GM19025 (cell line): Measurements from ENCODE around the gene PRSS38.

ENCODE experiments used
- ATAC-seq: cut with Tn5 transposase; IDR thresholded peaks from one replicate; pipeline ENCODE4 v1.9.1; 2021; ENCODE audit warnings: mild to moderate bottlenecking, low read depth, moderate library complexity; ENCODE audit not compliant: unreplicated experiment

PRSS38 gene

DNA sequence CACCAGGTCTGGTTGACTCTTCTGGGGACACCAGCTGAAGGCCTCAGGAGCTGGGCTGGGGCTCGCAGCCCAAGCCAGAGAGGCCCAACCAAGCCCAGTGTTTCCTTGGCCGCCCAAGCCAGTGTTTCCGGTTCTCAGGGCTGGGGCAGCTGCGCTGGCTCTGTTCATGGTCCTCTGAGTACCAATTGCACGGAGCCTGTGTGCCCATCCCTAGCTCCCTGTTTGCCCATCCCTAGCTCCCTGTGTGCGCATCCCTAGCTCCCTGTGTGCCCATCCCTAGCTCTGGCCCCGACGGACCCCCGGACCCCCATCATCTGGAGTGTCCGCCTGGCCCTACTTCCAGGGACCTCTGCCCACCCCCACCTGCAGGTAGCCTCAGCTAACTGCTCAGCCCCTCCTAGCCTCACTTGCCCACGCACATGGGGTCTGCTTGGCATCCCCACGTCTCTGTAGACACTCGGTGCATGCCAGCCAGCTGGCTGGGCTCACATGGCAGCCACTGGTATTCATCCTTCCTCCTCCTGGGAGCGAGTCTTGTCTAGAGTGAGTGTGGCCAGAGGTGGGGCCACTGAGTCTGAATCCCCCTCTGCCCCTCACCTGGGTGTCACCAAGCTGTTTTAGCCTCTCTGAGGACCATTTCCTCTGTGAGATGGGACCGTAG is 68.3 kb downstream of the PRSS38 start:
- ATAC-seq, result no peak

GRCh38 chr1:227884370-227885134 is 69.1 kb downstream of the PRSS38 start:
- ATAC-seq, result no peak

DNA sequence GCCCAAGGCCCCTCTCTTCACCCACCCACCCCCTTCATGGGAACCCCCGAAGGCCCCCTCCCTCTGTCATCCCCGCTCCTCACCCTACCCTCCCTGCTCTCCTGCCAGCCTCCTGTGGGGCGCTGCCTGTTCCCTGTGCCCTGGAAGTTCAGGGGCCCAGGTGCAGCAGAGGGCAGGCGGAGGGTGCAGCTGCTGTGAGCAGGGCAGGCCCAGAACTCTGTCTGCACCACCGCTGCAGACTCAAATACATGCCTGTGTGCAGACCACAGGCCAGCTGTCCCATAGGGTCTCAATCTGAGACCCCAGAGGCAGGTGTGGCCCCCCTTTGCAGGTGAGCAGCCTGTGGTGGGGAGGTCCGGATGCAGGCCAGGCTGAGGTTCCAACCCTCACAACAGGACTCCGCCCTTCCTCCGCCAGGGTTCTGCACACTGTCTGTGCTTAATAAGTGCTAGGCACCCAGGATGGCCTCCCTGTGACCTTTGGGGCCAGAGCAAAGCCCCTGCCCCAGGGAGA is 69.7 kb downstream of the PRSS38 start:
- ATAC-seq, result no peak

- ATAC-seq, result no peak
These were observed 70.4 kb downstream of the PRSS38 start for GRCh38 chr1:227885648-227886502.

GRCh38 chr1:227886503-227886961 is 71.1 kb downstream of the PRSS38 start:
- ATAC-seq, result no peak

- no peak for ATAC-seq
These were observed 71.7 kb downstream of the PRSS38 start for GRCh38 chr1:227886993-227887696.

DNA sequence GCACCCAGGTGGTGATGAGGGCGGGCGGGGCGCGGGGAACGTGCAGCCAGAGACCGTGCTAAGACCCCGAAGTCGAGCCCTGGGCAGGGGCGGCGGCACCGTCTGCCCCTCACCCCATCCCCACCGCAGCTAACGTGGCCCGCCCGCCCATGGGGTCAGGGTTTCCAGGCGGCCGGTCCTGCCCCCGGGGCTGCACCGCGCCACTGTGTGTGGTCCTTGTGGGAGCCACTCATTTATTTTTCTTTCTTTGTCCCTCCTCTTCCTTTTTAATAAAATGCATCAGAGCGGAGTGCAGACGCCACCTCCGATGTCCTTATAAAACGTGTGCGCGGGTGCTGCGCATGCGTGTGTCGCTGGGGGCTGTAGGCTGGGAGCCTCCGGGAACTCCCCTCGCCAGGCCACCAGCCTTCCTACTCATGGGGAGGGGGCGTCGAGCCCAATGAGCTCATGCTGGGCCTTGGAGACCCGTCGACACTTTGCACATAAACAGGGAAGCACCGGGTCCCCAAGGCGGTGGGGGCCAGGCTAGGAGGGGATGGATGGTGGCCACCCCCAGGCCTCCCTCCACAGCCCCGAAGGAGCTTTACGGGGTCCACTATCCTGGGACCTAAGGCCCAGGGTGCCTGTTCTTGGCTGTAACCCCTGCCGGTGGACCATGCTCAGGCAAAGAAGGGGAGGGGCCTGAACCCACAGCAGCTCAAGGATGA is 72.4 kb downstream of the PRSS38 start:
- no peak for ATAC-seq

DNA sequence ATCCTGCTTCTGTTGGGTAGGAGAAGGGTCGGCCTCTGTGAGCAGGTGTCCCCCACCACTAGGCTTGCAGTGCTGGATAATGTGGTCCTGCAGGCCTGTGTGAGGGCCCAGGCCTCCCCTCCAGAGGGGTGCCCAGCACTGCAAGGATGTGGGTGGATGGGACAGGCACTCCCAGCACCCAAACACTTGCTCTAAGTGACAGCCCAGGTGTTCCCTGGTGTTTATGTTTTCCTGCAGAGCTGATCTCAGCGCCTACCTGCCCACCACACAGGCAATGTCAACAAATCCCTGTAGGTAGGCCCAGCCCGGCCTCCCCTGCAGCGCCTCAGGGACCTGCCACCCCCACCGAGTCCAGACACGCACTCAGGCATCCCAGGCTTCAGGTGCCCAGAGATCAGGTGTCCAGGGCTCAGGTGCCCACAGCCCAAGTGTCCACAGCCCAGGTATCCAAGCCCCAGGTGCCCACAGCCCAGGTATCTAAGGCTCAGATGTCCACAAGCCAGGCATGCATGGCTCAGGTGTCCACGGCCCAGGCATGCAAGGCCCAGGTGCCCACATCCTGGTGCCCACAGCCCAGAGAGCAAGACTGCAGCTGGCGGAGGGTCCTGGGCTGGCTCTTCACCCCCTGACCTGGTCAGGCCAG is 73.0 kb downstream of the PRSS38 start:
- no peak for ATAC-seq

DNA sequence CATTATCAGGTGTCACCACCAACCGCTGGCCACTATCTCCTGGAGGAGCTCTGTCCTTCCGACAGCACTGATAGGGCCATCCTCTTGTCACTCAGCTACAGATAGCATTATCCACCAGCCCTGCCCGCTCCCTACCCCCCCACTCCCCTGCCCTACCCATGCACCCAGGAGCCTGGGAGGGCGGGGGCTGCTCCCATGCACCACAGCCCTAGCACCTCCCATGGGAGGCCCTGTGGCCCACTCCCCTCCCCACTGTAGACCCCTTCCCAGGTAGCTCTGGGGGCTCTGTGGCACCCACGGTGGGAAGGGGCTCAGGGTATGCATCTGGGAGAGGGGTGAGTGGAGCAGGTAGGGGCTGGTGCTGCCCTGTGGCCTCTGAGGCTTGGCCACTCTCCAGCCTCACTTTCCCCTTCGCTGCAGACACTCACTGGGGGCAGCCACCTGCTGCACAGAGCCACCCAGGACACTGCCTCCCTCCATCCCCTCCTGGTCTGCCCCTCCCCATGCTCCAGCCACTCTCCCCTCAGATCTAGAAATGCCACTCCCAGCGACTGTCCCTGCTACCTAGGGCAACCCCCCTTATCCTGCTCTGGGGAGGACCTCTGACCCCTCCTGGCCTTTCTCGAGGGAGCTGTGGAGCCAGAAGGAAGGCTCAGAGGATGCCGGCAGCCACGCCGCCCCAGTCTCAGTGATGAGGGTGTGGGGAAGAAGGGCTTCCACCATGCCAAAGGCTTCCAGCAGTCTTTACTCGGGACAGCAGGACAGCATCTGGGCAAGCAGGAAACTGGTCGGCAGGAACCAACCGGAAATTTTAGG is 73.8 kb downstream of the PRSS38 start:
- ATAC-seq, result no peak

DNA sequence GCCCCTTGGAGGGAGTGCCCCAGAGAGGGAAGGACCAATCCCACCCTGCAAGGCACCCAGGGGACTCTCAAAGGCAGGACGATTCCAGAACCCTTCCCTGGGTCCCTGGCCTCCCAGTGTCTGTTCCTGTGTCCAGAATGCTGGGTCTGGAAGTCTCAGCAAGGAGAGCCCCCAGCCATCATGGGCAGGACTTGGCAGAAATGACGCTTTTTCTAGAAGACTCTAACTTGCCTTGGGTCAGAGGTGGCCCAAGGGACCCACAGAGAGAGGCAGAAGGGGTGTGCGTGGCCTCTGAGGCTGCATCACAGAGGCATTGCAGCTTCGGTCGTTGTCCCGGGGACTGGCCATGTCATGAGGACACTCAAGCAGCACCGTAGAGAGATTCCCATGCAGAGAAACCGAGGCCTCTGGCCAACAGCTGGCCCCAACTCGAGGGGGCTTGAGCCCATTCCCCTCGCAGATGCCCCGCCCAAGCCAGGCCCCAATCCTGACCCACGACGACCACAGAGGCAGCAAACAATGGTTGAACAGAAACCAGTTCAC is 74.5 kb downstream of the PRSS38 start:
- ATAC-seq, result no peak

DNA sequence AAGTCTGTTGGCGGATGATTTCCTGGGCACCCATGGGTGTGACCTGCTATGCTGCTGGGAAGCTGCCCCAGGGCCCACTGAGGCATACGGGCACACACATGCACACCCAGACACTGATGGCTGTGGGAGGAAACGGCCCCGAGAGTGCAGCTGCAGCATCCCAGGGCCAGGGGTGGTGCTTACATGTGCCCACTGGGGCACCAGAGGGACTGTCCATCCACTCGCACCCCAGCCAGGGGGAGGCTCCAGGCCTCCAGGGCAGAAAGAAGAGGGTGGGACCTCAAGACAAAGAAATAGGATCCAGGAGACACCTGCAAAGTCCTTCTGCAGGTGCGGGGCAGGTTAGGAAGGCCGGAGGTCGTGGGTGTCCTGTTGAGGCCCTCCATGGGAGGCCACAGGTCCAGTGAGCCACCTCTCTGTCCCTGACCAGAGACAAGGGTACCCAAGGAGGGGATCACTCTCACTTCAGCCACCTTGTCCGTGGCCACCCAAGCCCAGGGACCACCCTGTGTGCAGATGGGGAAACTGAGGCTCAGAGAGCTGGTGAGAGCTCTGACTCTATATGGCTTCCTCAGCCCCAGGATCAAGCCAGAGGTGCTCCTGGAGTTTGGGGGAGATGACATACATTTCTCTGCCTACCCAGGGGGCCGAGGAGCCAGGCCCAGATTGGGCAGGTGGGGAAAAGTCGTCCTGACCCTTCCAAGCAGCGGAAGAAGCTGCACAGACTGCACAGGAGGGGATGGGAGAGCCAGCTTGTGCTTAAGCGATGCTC is 75.2 kb downstream of the PRSS38 start:
- ATAC-seq, result no peak

DNA sequence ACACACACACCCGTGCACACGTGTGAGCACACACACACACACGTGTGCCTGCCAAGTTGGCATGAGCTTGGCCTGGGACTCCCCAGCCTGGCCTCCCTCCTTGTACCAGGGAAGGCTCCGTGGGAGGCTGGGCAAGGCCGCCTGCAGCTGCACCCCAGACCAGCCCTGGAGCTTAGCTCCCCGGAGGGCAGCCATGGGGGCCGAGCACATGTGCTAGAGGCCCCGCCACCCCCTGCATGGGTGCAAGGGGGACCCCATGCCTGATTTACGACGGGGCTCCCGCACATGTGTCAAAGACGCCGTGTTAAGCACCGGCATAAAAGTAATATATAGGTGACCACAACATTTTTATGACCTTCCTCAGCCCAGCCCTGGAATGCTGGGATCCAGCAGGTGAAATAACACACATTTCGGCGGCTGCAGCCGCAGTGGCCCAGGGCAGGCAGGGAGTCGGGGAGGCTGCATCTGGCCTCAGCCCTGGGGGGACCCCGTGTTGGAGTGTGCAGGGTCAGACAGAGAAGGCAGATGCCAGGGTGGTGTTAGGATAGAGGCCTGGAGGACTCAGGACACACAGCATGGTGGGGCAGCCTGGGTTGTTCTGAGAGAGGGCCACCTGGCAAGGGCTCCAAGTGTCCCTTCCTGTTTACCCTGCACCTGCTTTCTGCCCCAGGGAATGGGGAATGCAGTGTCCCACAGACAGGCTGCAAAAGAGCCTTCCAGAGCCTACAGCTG is 75.9 kb downstream of the PRSS38 start:
- no peak for ATAC-seq

DNA sequence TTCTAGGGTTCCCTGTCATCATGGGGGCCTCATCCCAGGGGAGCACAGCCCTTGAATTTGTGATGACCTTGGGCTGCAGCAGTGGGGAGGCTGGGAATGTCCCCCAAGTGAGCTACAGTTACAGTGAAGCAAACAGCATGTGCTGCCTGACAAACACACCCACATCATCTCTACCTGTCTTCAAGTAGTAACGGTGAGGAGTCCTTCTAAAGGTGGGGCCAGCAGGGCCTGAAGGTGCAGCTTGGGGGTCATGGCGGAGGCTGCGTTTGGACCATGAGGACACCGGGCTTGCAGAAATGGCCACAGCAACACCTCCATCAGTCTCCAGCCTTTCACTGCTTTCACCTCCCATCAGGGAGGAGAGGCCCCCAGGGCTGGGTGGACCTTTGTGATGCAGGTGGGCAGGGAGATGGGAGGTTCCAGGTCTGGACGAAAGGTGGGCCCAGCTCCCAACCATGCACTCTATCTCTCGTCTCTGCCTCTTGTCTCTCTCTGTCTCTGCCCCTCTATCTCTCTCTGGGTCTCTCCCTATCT is 76.5 kb downstream of the PRSS38 start:
- no peak for ATAC-seq

DNA sequence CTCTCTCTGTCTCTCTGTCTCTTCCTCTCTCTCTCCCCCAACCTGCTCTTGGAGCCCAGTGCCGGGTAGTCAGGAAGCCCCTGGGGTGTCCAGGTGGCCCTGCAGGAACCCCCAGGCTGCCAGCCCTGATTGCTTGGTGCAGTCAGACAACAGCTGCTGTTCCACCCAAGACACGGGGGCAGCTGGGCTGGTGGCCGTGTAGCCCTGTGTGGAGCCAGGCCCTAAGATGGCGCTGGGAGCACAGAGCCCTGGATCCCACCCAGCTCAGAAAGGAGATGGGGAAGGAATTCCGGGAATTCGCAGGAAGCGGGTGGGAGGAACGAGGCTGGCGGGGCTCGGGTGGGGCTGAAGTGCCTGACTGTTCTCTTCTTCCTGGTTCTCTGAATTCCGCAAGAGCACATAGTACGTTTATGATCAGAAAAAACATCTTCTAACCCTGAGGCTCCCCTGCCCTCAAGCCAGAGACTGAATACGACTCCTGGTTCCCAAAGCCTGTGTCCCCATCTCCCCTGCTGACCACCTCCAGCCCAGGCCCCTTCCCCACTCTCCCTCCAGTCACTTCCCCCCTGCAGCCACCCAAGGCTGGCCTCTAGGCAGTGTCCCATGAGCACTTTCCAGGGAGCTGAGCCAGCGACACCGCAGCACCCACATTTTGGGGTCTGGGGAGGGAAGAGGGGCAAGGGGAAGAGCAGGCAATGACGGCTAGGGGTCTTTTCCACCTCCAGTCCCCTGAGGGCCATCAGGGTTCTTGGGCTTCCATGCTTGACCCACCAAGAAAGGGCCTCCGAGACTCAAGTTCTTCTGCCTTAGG is 77.2 kb downstream of the PRSS38 start:
- no peak for ATAC-seq

DNA sequence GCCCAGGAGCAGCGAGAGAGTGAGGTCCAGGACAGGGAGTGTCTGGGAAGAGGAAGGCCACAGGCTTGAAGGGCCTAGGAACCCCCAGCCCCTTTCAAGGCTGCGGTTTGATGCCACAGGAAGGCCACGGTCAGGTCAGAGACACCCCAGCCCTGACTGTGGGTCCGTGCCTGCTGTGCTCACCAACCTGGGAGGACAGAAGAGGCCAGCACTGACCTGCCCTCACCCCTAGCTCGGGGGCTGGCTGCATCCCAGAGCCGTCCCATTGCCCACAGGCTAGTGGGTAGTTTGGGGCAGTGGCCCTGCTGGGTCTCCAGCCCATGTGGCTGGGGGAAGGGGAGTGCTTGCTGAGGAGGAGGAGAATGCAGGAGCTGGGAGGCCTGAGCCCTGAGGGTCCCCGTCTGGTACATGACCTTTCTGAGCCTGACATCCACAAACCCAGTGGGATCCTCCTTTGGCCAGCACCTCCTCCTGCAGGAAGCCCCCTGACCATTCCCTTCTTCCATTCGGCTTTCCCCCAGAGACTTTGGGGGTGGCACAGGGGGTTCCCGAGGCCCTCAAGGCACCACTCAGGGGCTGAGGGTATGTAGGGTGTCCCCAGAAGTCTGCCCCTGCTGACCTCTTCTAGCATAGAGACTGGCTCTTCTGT is 77.9 kb downstream of the PRSS38 start:
- no peak for ATAC-seq
